ENCODE data around the gene TMEM114. TPM values are rescaled to one million over a fixed set of nuclear protein-coding genes. Genes with fewer than 3 reads are reported as not detected.

TMEM114 gene
- total RNA-seq, 1 donor from 2014 or later, result not detected

DNA sequence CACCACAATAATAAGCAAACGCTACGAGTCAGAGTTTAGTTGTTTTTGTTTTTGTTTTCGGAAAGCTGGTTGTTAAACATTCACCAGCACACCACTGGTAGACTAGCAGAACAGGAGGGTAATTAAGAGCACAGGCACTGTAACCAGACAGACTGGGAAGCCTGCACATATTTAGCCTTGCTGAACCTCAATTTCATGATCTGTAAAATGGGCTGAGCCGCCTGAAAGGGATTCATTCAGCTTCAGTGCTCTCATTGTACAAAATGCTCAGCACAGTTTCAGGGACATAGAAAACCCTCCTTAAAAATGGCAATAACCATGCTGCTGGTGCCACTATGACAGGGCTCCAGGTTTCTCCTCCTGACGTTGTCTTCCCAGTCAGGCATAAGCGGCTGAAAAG lies 66.4 kb downstream of the TMEM114 start:
- intact Hi-C loops (cut with DNase I), result no loop called here
- H3K27me3 ChIP-seq, result no peaks in the 10 kb centered on the region
- H3K27ac ChIP-seq, result no peak overlapping the region
- no peak for ATAC-seq
- no peak overlapping the region for H3K4me3 ChIP-seq
- H3K9me3 ChIP-seq, result no peaks in the 10 kb centered on the region
- H3K36me3 ChIP-seq, result no peaks in the 10 kb centered on the region
- DNase-seq, result no peak
- TF ChIP-seq, protein P1, sequence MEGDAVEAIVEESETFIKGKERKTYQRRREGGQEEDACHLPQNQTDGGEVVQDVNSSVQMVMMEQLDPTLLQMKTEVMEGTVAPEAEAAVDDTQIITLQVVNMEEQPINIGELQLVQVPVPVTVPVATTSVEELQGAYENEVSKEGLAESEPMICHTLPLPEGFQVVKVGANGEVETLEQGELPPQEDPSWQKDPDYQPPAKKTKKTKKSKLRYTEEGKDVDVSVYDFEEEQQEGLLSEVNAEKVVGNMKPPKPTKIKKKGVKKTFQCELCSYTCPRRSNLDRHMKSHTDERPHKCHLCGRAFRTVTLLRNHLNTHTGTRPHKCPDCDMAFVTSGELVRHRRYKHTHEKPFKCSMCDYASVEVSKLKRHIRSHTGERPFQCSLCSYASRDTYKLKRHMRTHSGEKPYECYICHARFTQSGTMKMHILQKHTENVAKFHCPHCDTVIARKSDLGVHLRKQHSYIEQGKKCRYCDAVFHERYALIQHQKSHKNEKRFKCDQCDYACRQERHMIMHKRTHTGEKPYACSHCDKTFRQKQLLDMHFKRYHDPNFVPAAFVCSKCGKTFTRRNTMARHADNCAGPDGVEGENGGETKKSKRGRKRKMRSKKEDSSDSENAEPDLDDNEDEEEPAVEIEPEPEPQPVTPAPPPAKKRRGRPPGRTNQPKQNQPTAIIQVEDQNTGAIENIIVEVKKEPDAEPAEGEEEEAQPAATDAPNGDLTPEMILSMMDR (IDR thresholded peaks at IDR 0.05), result no peak
- no peaks in the 10 kb centered on the region for H3K4me1 ChIP-seq

GRCh38 chr16:8522757-8523156 lies 67.6 kb downstream of the TMEM114 start:
- TF ChIP-seq, protein P1 (IDR thresholded peaks at IDR 0.05), result no peak
- Histone ChIP-seq H3K36me3 (no peaks in the 10 kb centered on the region), H3K4me3 (no peak overlapping the region), H3K27me3 (no peaks in the 10 kb centered on the region), H3K4me1 (no peaks in the 10 kb centered on the region), H3K9me3 (no peaks in the 10 kb centered on the region), H3K27ac (no peak overlapping the region)
- intact Hi-C loops (cut with DNase I), result no loop called here
- DNase-seq, result no peak
- no peak for ATAC-seq

GRCh38 chr16:8519643-8520042 lies 70.7 kb downstream of the TMEM114 start:
- Histone ChIP-seq H3K27ac (no peak overlapping the region), H3K9me3 (no peaks in the 10 kb centered on the region), H3K4me3 (no peak overlapping the region), H3K4me1 (no peaks in the 10 kb centered on the region), H3K36me3 (no peaks in the 10 kb centered on the region), H3K27me3 (no peaks in the 10 kb centered on the region)
- DNase-seq, result no peak
- intact Hi-C loops (cut with DNase I), result no loop called here
- ATAC-seq, result no peak
- TF ChIP-seq, protein P1 (IDR thresholded peaks at IDR 0.05), result no peak

Other genes with a start within 250 kb of the TMEM114 start
- gene METTL22, start 31.2 kb upstream of the TMEM114 start, total RNA-seq, result 38.6 TPM
- gene ABAT, start 84.1 kb upstream of the TMEM114 start, total RNA-seq, result 9.8 TPM
- 9.1 TPM for gene TMEM186, start 207.1 kb upstream of the TMEM114 start, total RNA-seq
- 36.8 TPM for gene PMM2, start 207.3 kb upstream of the TMEM114 start, total RNA-seq